Heart right ventricle (tissue), 16 donors: Measurements from ENCODE around the gene RAD51. TPM values are rescaled to one million over a fixed set of nuclear protein-coding genes. Genes with fewer than 3 reads are reported as not detected.

Experiments used
- ATAC-seq, 8 donors: fragments of 200-7000 bp; cut with Tn5 transposase; one replicate each; pipeline ENCODE4 v1.9.1; 2020; ENCODE audit warnings: mild to moderate bottlenecking in 8 of 8, moderate library complexity in 8 of 8, moderate number of reproducible peaks in 1 of 8
- DNase-seq, 2 donors: peaks; one replicate each; pipeline ENCODE4 v3.0.0-alpha.2; 2020
- H3K27ac ChIP-seq, 10 donors: fragments of 200-600 bp; sonication (generic) in 2 of 10; one replicate each; pipeline versions ENCODE4 v1.5.0 to v1.8.0; 2020 to 2022; ENCODE audit warnings: mild to moderate bottlenecking in 3 of 10
- H3K27me3 ChIP-seq, 7 donors: fragments of 200-600 bp; one replicate each; pipeline ENCODE4 v1.8.0; 2021 to 2022; ENCODE audit warnings: mild to moderate bottlenecking in 2 of 7
- H3K36me3 ChIP-seq, 9 donors: fragments of 200-600 bp; sonication (generic) in 1 of 9; one replicate each; pipeline versions ENCODE4 v1.5.0 to v1.8.0; 2020 to 2022; ENCODE audit warnings: mild to moderate bottlenecking in 2 of 9
- H3K4me1 ChIP-seq, 9 donors: fragments of 200-600 bp; sonication (generic) in 1 of 9; one replicate each; pipeline versions ENCODE4 v1.5.0 to v1.8.0; 2020 to 2022; ENCODE audit warnings: mild to moderate bottlenecking in 4 of 9
- H3K4me3 ChIP-seq, 10 donors: fragments of 200-600 bp; sonication (generic) in 2 of 10; one replicate each; pipeline versions ENCODE4 v1.5.0 to v1.8.0; 2020 to 2022; ENCODE audit warnings: mild to moderate bottlenecking in 7 of 10, moderate library complexity in 2 of 10
- H3K9me3 ChIP-seq, 11 donors: fragments of 200-600 bp in 10 of 11; sonication (generic) in 2 of 11; one replicate each; pipeline versions ENCODE4 v1.5.0 to v1.8.0; 2013 to 2022; ENCODE audit warnings: mild to moderate bottlenecking in 2 of 11, control low read depth in 1 of 11, moderate library complexity in 1 of 11
- CTCF ChIP-seq, 9 donors: fragments of 200-600 bp; sonication (generic) in 2 of 9; IDR thresholded peaks; one replicate each; pipeline versions ENCODE4 v1.5.0 to v1.8.0; 2021 to 2022; ENCODE audit warnings: antibody characterized with exemption in 9 of 9, mild to moderate bottlenecking in 5 of 9, moderate library complexity in 1 of 9
- WGBS, 2 donors: extraction: QIAGEN DNeasy Blood & Tissue Kit; methylation state at CpG; one replicate each; pipeline ENCODE4 v1.1.7; 2013; ENCODE audit warnings: inconsistent platforms in 1 of 2; 5-methylcytosine and 5-hydroxymethylcytosine counted together
- intact Hi-C, 10 donors: fragments of 100-400 bp; cut with DNase I; formaldehyde crosslinking; loops; one replicate each; pipeline versions ENCODE4 v1.11.1 to v1.14.2; 2022
- polyA plus RNA-seq, 2 donors: library from polyadenylated mRNA; stranded (reverse); fragments of 200-250 nt; gene quantifications; one replicate each; pipeline ENCODE4 v1.2.3, GENCODE V29; 2013
- total RNA-seq, 10 donors: library from RNA; stranded (reverse); fragmentation: NEBNext Ultra II Directional in 3 of 10; extraction: Animal tissue kit (Norgen Biotek cat#: 25700) in 3 of 10; gene quantifications; one replicate each; pipeline versions ENCODE4 v1.2.1 to v1.2.4, GENCODE V29; 2021 to 2023
- donor health status: Arrhythmogenic right ventricular cardiomyopathy.
- donor health status: ischemic (EF 13 %, LVEDD 7.1; RV severe dilation, severe dysfunction).
- donor health status: healthy with polysubstance abuse.
- donor health status: DM: no; HTN: yes; CAD: no.
- donor health status: DM: no; HTN: no; CAD: no.
- donor health status: ischemic (EF 25% LVEDD 6.9; RV normal size, moderate dysfunction).
- donor health status: ischemic (EF 25% LVEDD 5.7; RV mildly dilated, moderate dysfunction).
- donor health status: healthy.
- donor health status: DM: yes; HTN: yes; CAD: no.
- donor health status: Ischemic cardiomyopathy.
- donor health status: ischemic (EF 35%, LVEDD 5.7; RV mildly dilated, moderate dysfunction).
- donor health status: nonischemic (EF 11% LVEDD 7.7; RV severe dilation, severe dysfunction).
- donor health status: DM: yes; HTN: yes; CAD: no.
- donor health status: PGD.
- donor health status: ischemic (EF 29% LVEDD 5.4; RV normal size, mild dysfunction).
- donor health status: nonischemic (EF 23%, LVEDD 6.1; RV moderate dilation, normal function).

Gene RAD51
- total and polyA plus RNA-seq, 12 donors, result 0.30 to 3.6 (median 0.61) TPM; not detected in 1

- peak; percentile 9 to 64 (median 43) for ATAC-seq
- intact Hi-C loops, result loop anchor here in 2 of 10 donors (2.0 to 10.0 kb wide), 3 partner anchors 52 to 140 kb away; partner anchors contain the start of genes DNAJC17 (in 1 of the 2), RAD51 (in 1 of the 2), VPS18 (in 1 of the 2) and ZFYVE19 (in 1 of the 2)
- peaks cover 0 to 27% (median 17%) of the 10 kb centered on the region in 9 donors for H3K4me1 ChIP-seq
- H3K36me3 ChIP-seq, result peaks cover 0 to 36% (median 11%) of the 10 kb centered on the region in 9 donors
- DNase-seq, result no peak
- TF ChIP-seq CTCF (IDR thresholded peaks at IDR 0.05), result no peak
- no peaks in the 10 kb centered on the region for H3K9me3 ChIP-seq
- H3K4me3 ChIP-seq, result peak overlapping the region; percentile 74 to 96 (median 90)
- peak overlapping the region in 9 of 10 donors; percentile 75 to 89 (median 82) for H3K27ac ChIP-seq
- 1% methylated on average over 22 of the region's 22 CpGs for WGBS, 2 donors
- no peaks in the 10 kb centered on the region for H3K27me3 ChIP-seq
These were observed 59.6 kb downstream of the RAD51 start for GRCh38 chr15:40754574-40754882.

GRCh38 chr15:40754883-40755811 is 60.2 kb downstream of the RAD51 start, which contains the start of gene RMDN3:
TSS of gene RMDN3 (minus strand) at chr15:40755254. CDS start at chr15:40754783, 471 bp downstream.
- intact Hi-C loops, result loop anchor here in 3 of 10 donors (1.0 to 10.0 kb wide), 4 partner anchors 52 to 140 kb away; partner anchors contain the start of genes DNAJC17 (in 1 of the 3), RAD51 (in 1 of the 3), VPS18 (in 1 of the 3) and ZFYVE19 (in 1 of the 3)
- TF ChIP-seq CTCF (IDR thresholded peaks at IDR 0.05), result peak in 3 of 9 donors; percentile 19 to 37 (median 21)

GRCh38 chr15:40755812-40756208 is 60.8 kb downstream of the RAD51 start:
- H3K27ac ChIP-seq, result peak overlapping the region in 9 of 10 donors; percentile 75 to 89 (median 82)
- intact Hi-C loops, result loop anchor here in 2 of 10 donors (1.0 to 10.0 kb wide), 3 partner anchors 51 to 139 kb away; partner anchors contain the start of genes DNAJC17 (in 1 of the 2), VPS18 (in 1 of the 2) and ZFYVE19 (in 1 of the 2)
- 76 to 78% methylated on average over 10 of the region's 10 CpGs for WGBS, 2 donors
- H3K4me3 ChIP-seq, result peak overlapping the region; percentile 74 to 96 (median 90)
- TF ChIP-seq CTCF (IDR thresholded peaks at IDR 0.05), result no peak
- ATAC-seq (no peak), DNase-seq (no peak)
- peaks cover 0 to 23% (median 8%) of the 10 kb centered on the region in 9 donors for H3K36me3 ChIP-seq
- H3K9me3 ChIP-seq, result no peaks in the 10 kb centered on the region
- no peaks in the 10 kb centered on the region for H3K27me3 ChIP-seq
- H3K4me1 ChIP-seq, result peaks cover 0 to 27% (median 17%) of the 10 kb centered on the region in 9 donors

More at GRCh38 chr15:40754883-40755811, 60.2 kb downstream of the RAD51 start, which contains the start of gene RMDN3:
- ATAC-seq, result peak; percentile 98 to 100 (median 98)
- peak within 1 kb of the TSS; percentile 74 to 96 (median 90) for H3K4me3 ChIP-seq
- peaks cover 0 to 30% (median 11%) of the 10 kb centered on the region in 9 donors for H3K36me3 ChIP-seq
- peaks cover 0 to 27% (median 17%) of the 10 kb centered on the region in 9 donors for H3K4me1 ChIP-seq
- WGBS, 2 donors, result 1 to 2% methylated on average over 63 to 66 of the region's 66 CpGs
- DNase-seq, result peak; percentile 90 to 94
- no peaks in the 10 kb centered on the region for H3K27me3 ChIP-seq
- H3K27ac ChIP-seq, result peak within 1 kb of the TSS in 9 of 10 donors; percentile 75 to 89 (median 82)
- H3K9me3 ChIP-seq, result no peaks in the 10 kb centered on the region

GRCh38 chr15:40756938-40757337 is 62.0 kb downstream of the RAD51 start:
- WGBS, 2 donors, result 47 to 54% methylated on average over 6 of the region's 6 CpGs

More at GRCh38 chr15:40756938-40757337, 62.0 kb downstream of the RAD51 start:
- DNase-seq (no peak), ATAC-seq (no peak)
- H3K36me3 ChIP-seq, result peaks cover 0 to 12% (median 0%) of the 10 kb centered on the region in 9 donors
- H3K27me3 ChIP-seq, result no peaks in the 10 kb centered on the region
- TF ChIP-seq CTCF (IDR thresholded peaks at IDR 0.05), result no peak
- H3K27ac ChIP-seq, result no peak overlapping the region
- H3K4me3 ChIP-seq, result no peak overlapping the region
- intact Hi-C loops, result loop anchor here in 1 of 10 donors (10.0 kb wide), 1 partner anchor 138 kb away; the partner anchor contains the start of gene VPS18
- H3K9me3 ChIP-seq, result no peaks in the 10 kb centered on the region
- H3K4me1 ChIP-seq, result peaks cover 0 to 27% (median 17%) of the 10 kb centered on the region in 9 donors
